HepG2 (cell line): ENCODE results near the gene RIPK1. TPM values are rescaled to one million over a fixed set of nuclear protein-coding genes. Genes with fewer than 3 reads are reported as not detected.

Experiments
- BORCS8-MEF2B ChIP-seq: sonication (generic); formaldehyde crosslinking; IDR thresholded peaks from 2 replicates; pipeline ENCODE4 v1.8.0; 2022; ENCODE audit warnings: mild to moderate bottlenecking, missing genetic modification reagents
- CHCHD3 ChIP-seq: sonication (generic); formaldehyde crosslinking; IDR thresholded peaks from 2 replicates; pipeline ENCODE4 v1.8.0; 2022; ENCODE audit warnings: mild to moderate bottlenecking, missing genetic modification reagents, moderate library complexity
- FOSL1 ChIP-seq: sonication (generic); formaldehyde crosslinking; IDR thresholded peaks from 2 replicates; pipeline ENCODE4 v1.9.0; 2021; ENCODE audit warnings: missing genetic modification reagents, borderline replicate concordance
- HNRNPL ChIP-seq: fragments of 200-400 bp; formaldehyde crosslinking; IDR thresholded peaks from 2 replicates; pipeline ENCODE4 v1.6.1; 2017; ENCODE audit warnings: mild to moderate bottlenecking, low read depth, low read length
- MAF1 ChIP-seq: sonication (generic); formaldehyde crosslinking; IDR thresholded peaks from 2 replicates; pipeline ENCODE4 v1.5.0; 2020; ENCODE audit warnings: missing genetic modification reagents, borderline replicate concordance
- MXI1 ChIP-seq: IDR thresholded peaks from 3 replicates; pipeline ENCODE4 v1.6.1; 2012; ENCODE audit warnings: low read depth, low read length, inconsistent platforms, borderline replicate concordance
- NPAS2 ChIP-seq: sonication (generic); formaldehyde crosslinking; IDR thresholded peaks from 2 replicates; pipeline ENCODE4 v1.8.0; 2022; ENCODE audit warnings: mild to moderate bottlenecking, missing genetic modification reagents, borderline replicate concordance
- PITX1 ChIP-seq: sonication (generic); formaldehyde crosslinking; IDR thresholded peaks from 2 replicates; pipeline ENCODE4 v1.5.1; 2020; ENCODE audit warnings: mild to moderate bottlenecking, missing genetic modification reagents
- POLR2A ChIP-seq, 2 experiments: IDR thresholded peaks; 2 replicates each; pipeline ENCODE4 v1.6.1; 2011; ENCODE audit warnings: low read depth in 2 of 2, low read length in 2 of 2, mild to moderate bottlenecking in 1 of 2, moderate library complexity in 1 of 2; ENCODE audit not compliant: insufficient read depth in 1 of 2
- POLR2AphosphoS5 ChIP-seq: IDR thresholded peaks from 2 replicates; pipeline ENCODE4 v1.6.1; 2012; ENCODE audit warnings: low read depth, low read length
- RAD51 ChIP-seq: fragments of 450-650 bp; IDR thresholded peaks from 2 replicates; pipeline ENCODE4 v1.6.1; 2016; ENCODE audit warnings: borderline replicate concordance
- RCOR2 ChIP-seq: IDR thresholded peaks from 2 replicates; pipeline ENCODE4 v1.6.1; 2016; ENCODE audit warnings: missing biosample characterization, missing genetic modification reagents
- SALL1 ChIP-seq: sonication (generic); formaldehyde crosslinking; IDR thresholded peaks from 2 replicates; pipeline ENCODE4 v1.8.0; 2022; ENCODE audit warnings: mild to moderate bottlenecking, missing genetic modification reagents
- ZBTB21 ChIP-seq: sonication (generic); formaldehyde crosslinking; IDR thresholded peaks from 2 replicates; pipeline ENCODE4 v1.4.0; 2020; ENCODE audit warnings: missing genetic modification reagents
- ZBTB42 ChIP-seq: sonication (generic); formaldehyde crosslinking; IDR thresholded peaks from 2 replicates; pipeline ENCODE4 v1.5.0; 2020; ENCODE audit warnings: mild to moderate bottlenecking, missing genetic modification reagents
- ZNF138 ChIP-seq: sonication (generic); formaldehyde crosslinking; IDR thresholded peaks from 2 replicates; pipeline ENCODE4 v1.5.0; 2020; ENCODE audit warnings: mild to moderate bottlenecking, low read depth, missing genetic modification reagents
- ZNF337 ChIP-seq: sonication (generic); formaldehyde crosslinking; IDR thresholded peaks from 2 replicates; pipeline ENCODE4 v1.5.1; 2020; ENCODE audit warnings: missing genetic modification reagents, low read depth, mild to moderate bottlenecking, borderline replicate concordance
- ZNF570 ChIP-seq: sonication (generic); formaldehyde crosslinking; IDR thresholded peaks from 2 replicates; pipeline ENCODE4 v1.4.0; 2020; ENCODE audit warnings: mild to moderate bottlenecking, missing genetic modification reagents, borderline replicate concordance
- ZNF577 ChIP-seq: sonication (generic); formaldehyde crosslinking; IDR thresholded peaks from 2 replicates; pipeline ENCODE4 v1.4.0; 2020; ENCODE audit warnings: mild to moderate bottlenecking, low read depth, missing genetic modification reagents, borderline replicate concordance
- ZNF670 ChIP-seq: sonication (generic); formaldehyde crosslinking; IDR thresholded peaks from 2 replicates; pipeline ENCODE4 v1.8.0; 2022; ENCODE audit warnings: mild to moderate bottlenecking, missing genetic modification reagents, borderline replicate concordance
- polyA plus RNA-seq, 8 experiments: library from polyadenylated mRNA; depleted of rRNA in 3 of 8; stranded (reverse) in 7 of 8; unstranded in 1 of 8; fragments of >200 nt; fragmentation: Illumina TruSeq in 4 of 8; extraction: Trizol in 4 of 8; gene quantifications; 2 replicates each; pipeline versions ENCODE4 v1.2.1 to v1.2.3, GENCODE V29; 2011 to 2016; ENCODE audit warnings: low read depth in 4 of 8, missing spikeins in 1 of 8, mixed read lengths in 1 of 8; ENCODE audit not compliant: insufficient read depth in 1 of 8
- total RNA-seq, 5 experiments: library from RNA; depleted of rRNA; stranded (reverse); fragments of >200 nt; fragmentation: Illumina TruSeq; extraction: Trizol; gene quantifications; 2 replicates each; pipeline ENCODE4 v1.2.3, GENCODE V29; 2016; ENCODE audit warnings: low read depth in 1 of 5
- TF ChIP-seq, protein P1 (sequence below): sonication (generic); formaldehyde crosslinking; conservative IDR thresholded peaks from 2 replicates; pipeline ENCODE4 v1.4.0; 2020; ENCODE audit warnings: mild to moderate bottlenecking, missing genetic modification reagents, moderate library complexity
- TF ChIP-seq, protein P2 (sequence below): sonication (generic); formaldehyde crosslinking; IDR thresholded peaks from 2 replicates; pipeline ENCODE4 v1.8.0; 2022; ENCODE audit warnings: missing genetic modification reagents, mild to moderate bottlenecking, moderate library complexity, borderline replicate concordance
- TF ChIP-seq, protein P3 (sequence below): IDR thresholded peaks from 2 replicates; pipeline ENCODE4 v1.6.1; 2012; ENCODE audit warnings: inconsistent platforms
- TF ChIP-seq, protein P4 (sequence below): IDR thresholded peaks from 2 replicates; pipeline ENCODE4 v1.6.1; 2016

RIPK1 gene
- total and polyA plus RNA-seq, 2 of the 13 experiments (the other 11 are each of a cell fraction or from before 2014, with no cell fraction given) = 9.0 to 10.3 TPM

DNA sequence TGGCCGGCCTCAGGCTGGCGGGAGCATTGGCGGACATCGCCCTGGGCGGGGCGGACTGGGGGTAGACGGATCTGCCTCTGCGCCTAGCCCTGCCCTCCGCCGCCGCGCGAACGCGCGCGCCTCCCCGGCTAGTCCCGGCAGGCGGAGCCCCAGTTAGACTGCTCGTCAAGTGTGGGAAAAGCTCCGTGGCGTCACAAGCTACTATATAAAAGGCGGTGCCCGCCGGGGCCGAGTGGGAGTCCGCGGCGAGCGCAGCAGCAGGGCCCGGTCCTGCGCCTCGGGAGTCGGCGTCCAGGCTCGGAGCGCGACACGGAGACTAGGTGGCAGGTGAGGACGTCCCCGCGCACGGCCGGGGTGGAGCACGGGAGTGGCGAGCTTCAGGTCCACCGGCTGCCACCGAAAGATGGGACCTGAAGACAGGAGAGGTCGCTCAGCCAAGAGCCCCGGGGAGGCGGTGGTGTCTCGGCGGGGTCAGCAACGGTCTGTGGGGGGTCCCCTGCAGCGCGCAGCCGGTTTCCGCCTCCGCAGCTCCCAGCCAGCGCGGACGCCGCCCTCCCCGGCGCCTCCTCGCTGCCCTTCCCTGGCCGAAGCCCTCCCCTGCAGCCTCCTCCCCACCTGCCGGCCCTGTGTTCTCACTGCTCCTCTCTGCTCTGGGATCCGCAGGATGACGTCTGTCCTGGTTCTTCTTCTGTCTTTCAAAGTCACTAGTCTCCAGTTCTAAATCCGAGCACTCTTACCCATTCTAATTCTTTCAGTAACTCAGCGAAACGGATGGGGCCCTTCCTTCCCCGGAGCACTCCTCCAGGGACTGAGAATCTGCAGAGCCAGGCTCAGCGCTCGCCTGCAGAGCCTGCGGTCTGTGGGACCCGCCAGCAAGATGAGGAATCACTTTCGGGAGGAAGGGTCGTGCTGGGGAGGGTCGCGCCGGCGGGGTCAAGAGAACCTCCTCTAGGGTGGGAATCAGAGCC is 4.3 kb upstream of the RIPK1 start (continued):
- TF ChIP-seq POLR2A (IDR thresholded peaks at IDR 0.05; ENCODE audit: insufficient read depth in 1 of 2, low read depth in 2 of 2, low read length in 2 of 2) (peak; percentile 97 to 98), PITX1 (CRISPR knock-in tag) (peak; percentile 37; the same call in 1 of the 2 replicates), POLR2AphosphoS5 (peak; percentile 86), ZBTB42 (CRISPR knock-in tag) (peak; percentile 63), ZNF670 (peak; percentile 93), ZNF570 (no peak), ZNF138 (no peak), BORCS8-MEF2B (CRISPR knock-in tag) (peak; percentile 72), FOSL1 (CRISPR knock-in tag) (no peak), NPAS2 (no peak), CHCHD3 (CRISPR knock-in tag) (0 out of 2 replicates have a peak, but pooled peaks have one; percentile 21), RCOR2 (CRISPR knock-in tag) (no peak), ZNF577 (CRISPR knock-in tag) (no peak), MXI1 (peak; percentile 30; the same call in 1 of the 3 replicates), HNRNPL (no peak), ZBTB21 (CRISPR knock-in tag) (peak; percentile 48; the same call in 1 of the 2 replicates), MAF1 (CRISPR knock-in tag) (peak; percentile 37; the same call in 1 of the 2 replicates), RAD51 (no peak), ZNF337 (CRISPR knock-in tag) (no peak), SALL1 (CRISPR knock-in tag) (peak; percentile 64)
- TF ChIP-seq, protein P1, sequence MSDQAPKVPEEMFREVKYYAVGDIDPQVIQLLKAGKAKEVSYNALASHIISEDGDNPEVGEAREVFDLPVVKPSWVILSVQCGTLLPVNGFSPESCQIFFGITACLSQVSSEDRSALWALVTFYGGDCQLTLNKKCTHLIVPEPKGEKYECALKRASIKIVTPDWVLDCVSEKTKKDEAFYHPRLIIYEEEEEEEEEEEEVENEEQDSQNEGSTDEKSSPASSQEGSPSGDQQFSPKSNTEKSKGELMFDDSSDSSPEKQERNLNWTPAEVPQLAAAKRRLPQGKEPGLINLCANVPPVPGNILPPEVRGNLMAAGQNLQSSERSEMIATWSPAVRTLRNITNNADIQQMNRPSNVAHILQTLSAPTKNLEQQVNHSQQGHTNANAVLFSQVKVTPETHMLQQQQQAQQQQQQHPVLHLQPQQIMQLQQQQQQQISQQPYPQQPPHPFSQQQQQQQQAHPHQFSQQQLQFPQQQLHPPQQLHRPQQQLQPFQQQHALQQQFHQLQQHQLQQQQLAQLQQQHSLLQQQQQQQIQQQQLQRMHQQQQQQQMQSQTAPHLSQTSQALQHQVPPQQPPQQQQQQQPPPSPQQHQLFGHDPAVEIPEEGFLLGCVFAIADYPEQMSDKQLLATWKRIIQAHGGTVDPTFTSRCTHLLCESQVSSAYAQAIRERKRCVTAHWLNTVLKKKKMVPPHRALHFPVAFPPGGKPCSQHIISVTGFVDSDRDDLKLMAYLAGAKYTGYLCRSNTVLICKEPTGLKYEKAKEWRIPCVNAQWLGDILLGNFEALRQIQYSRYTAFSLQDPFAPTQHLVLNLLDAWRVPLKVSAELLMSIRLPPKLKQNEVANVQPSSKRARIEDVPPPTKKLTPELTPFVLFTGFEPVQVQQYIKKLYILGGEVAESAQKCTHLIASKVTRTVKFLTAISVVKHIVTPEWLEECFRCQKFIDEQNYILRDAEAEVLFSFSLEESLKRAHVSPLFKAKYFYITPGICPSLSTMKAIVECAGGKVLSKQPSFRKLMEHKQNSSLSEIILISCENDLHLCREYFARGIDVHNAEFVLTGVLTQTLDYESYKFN (CRISPR knock-in tag) = peak; percentile 8; the same call in 1 of the 2 replicates
- TF ChIP-seq, protein P2, sequence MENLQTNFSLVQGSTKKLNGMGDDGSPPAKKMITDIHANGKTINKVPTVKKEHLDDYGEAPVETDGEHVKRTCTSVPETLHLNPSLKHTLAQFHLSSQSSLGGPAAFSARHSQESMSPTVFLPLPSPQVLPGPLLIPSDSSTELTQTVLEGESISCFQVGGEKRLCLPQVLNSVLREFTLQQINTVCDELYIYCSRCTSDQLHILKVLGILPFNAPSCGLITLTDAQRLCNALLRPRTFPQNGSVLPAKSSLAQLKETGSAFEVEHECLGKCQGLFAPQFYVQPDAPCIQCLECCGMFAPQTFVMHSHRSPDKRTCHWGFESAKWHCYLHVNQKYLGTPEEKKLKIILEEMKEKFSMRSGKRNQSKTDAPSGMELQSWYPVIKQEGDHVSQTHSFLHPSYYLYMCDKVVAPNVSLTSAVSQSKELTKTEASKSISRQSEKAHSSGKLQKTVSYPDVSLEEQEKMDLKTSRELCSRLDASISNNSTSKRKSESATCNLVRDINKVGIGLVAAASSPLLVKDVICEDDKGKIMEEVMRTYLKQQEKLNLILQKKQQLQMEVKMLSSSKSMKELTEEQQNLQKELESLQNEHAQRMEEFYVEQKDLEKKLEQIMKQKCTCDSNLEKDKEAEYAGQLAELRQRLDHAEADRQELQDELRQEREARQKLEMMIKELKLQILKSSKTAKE = peak; percentile 39; the same call in 1 of the 2 replicates
- TF ChIP-seq, protein P3, sequence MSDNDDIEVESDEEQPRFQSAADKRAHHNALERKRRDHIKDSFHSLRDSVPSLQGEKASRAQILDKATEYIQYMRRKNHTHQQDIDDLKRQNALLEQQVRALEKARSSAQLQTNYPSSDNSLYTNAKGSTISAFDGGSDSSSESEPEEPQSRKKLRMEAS = peak; percentile 22; the same call in 1 of the 2 replicates
- TF ChIP-seq, protein P4, sequence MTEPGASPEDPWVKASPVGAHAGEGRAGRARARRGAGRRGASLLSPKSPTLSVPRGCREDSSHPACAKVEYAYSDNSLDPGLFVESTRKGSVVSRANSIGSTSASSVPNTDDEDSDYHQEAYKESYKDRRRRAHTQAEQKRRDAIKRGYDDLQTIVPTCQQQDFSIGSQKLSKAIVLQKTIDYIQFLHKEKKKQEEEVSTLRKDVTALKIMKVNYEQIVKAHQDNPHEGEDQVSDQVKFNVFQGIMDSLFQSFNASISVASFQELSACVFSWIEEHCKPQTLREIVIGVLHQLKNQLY (CRISPR knock-in tag) = no peak
